GM23338 (cell line): ENCODE data around the gene NEIL3. TPM values are rescaled to one million over a fixed set of nuclear protein-coding genes. Genes with fewer than 3 reads are reported as not detected.

ENCODE experiments used
- ATAC-seq: fragments of 200-7000 bp; cut with Tn5 transposase; 3 replicates; pipeline ENCODE4 v1.9.1; 2020
- DNase-seq: peaks from one replicate; pipeline ENCODE4 v3.0.0-alpha.2; 2015; ENCODE audit warnings: low spot score
- H2AFZ ChIP-seq: fragments of 200-600 bp; sonication (generic); 2 replicates; pipeline ENCODE4 v1.8.0; 2016; ENCODE audit warnings: antibody characterized with exemption, mild to moderate bottlenecking, moderate library complexity
- H3F3A ChIP-seq: fragments of 200-600 bp; sonication (generic); replicated peaks from 2 replicates; pipeline ENCODE4 v1.8.0; 2017; ENCODE audit warnings: antibody characterized with exemption, mixed run types, low read depth
- H3K27ac ChIP-seq: fragments of 200-600 bp; sonication (generic); 2 replicates; pipeline ENCODE4 v1.6.1; 2016; ENCODE audit warnings: low read depth
- H3K27me3 ChIP-seq: fragments of 200-600 bp; sonication (generic); 2 replicates; pipeline ENCODE4 v1.8.0; 2016; ENCODE audit warnings: mild to moderate bottlenecking, mixed run types, moderate library complexity; ENCODE audit not compliant: insufficient read depth
- H3K36me3 ChIP-seq: fragments of 200-600 bp; sonication (generic); 2 replicates; pipeline ENCODE4 v1.8.0; 2016; ENCODE audit warnings: mild to moderate bottlenecking; ENCODE audit not compliant: insufficient read depth
- H3K4me1 ChIP-seq: fragments of 200-600 bp; sonication (generic); 2 replicates; pipeline ENCODE4 v1.8.0; 2016; ENCODE audit warnings: mild to moderate bottlenecking, moderate library complexity; ENCODE audit not compliant: insufficient read depth
- H3K4me2 ChIP-seq: fragments of 200-600 bp; sonication (generic); 2 replicates; pipeline ENCODE4 v1.7.1; 2017; ENCODE audit warnings: mixed run types
- H3K4me3 ChIP-seq: fragments of 200-600 bp; sonication (generic); 2 replicates; pipeline ENCODE4 v1.6.1; 2016; ENCODE audit warnings: mixed run types
- H3K79me2 ChIP-seq: fragments of 200-600 bp; sonication (generic); replicated peaks from 2 replicates; pipeline ENCODE4 v1.8.0; 2017; ENCODE audit warnings: mild to moderate bottlenecking; ENCODE audit not compliant: insufficient read depth
- H3K9me2 ChIP-seq: fragments of 200-600 bp; sonication (generic); 2 replicates; pipeline ENCODE4 v1.8.0; 2017; ENCODE audit not compliant: insufficient read depth
- H4K20me1 ChIP-seq: fragments of 200-600 bp; sonication (generic); replicated peaks from 2 replicates; pipeline ENCODE4 v1.8.0; 2017; ENCODE audit warnings: mild to moderate bottlenecking; ENCODE audit not compliant: insufficient read depth
- H3K27ac Mint-ChIP-seq: 2 replicates; pipeline ENCODE4 v1.8.0; 2020; ENCODE audit warnings: inconsistent platforms, mild to moderate bottlenecking, moderate library complexity, mixed read lengths
- H3K27me3 Mint-ChIP-seq: 3 replicates; pipeline ENCODE4 v1.8.0; 2022; ENCODE audit warnings: low read depth, mild to moderate bottlenecking, moderate library complexity, mixed read lengths, inconsistent platforms; ENCODE audit not compliant: insufficient read depth, poor library complexity
- H3K36me3 Mint-ChIP-seq: 3 replicates; pipeline ENCODE4 v1.8.0; 2021; ENCODE audit warnings: low read depth, mild to moderate bottlenecking, inconsistent platforms, moderate library complexity, mixed read lengths
- H3K4me1 Mint-ChIP-seq: 3 replicates; pipeline ENCODE4 v1.8.0; 2020; ENCODE audit warnings: mild to moderate bottlenecking, inconsistent platforms, mixed read lengths
- H3K4me3 Mint-ChIP-seq: 3 replicates; pipeline ENCODE4 v1.8.0; 2021; ENCODE audit warnings: moderate library complexity, mild to moderate bottlenecking, inconsistent platforms, mixed read lengths
- H3K9me3 Mint-ChIP-seq: 3 replicates; pipeline ENCODE4 v1.8.0; 2020; ENCODE audit warnings: moderate library complexity, mild to moderate bottlenecking, inconsistent platforms, mixed read lengths
- CREB1 ChIP-seq: fragments of 250-450 bp; sonication (Bioruptor Pico); IDR thresholded peaks from 2 replicates; pipeline ENCODE4 v1.5.0; 2020; ENCODE audit warnings: low read depth, mild to moderate bottlenecking, moderate library complexity
- CTCF ChIP-seq, 2 experiments: fragments of 200-600 bp in 1 of 2; sonication (generic) in 1 of 2; conservative IDR thresholded peaks; 2 replicates each; pipeline versions ENCODE4 v1.5.1 to v1.6.1; 2016 to 2017; ENCODE audit warnings: antibody characterized with exemption in 2 of 2, low read depth in 2 of 2, mild to moderate bottlenecking in 2 of 2, moderate library complexity in 1 of 2
- ETS1 ChIP-seq: IDR thresholded peaks from 2 replicates; pipeline ENCODE4 v1.6.1; 2016; ENCODE audit warnings: antibody characterized with exemption
- EZH2 ChIP-seq: fragments of 200-600 bp; sonication (generic); IDR thresholded peaks from one replicate; pipeline ENCODE4 v1.8.0; 2017; ENCODE audit warnings: antibody characterized with exemption, mild to moderate bottlenecking, low read depth; ENCODE audit not compliant: unreplicated experiment
- EZH2phosphoT487 ChIP-seq: fragments of 200-600 bp; sonication (generic); IDR thresholded peaks from one replicate; pipeline ENCODE4 v1.8.1; 2018; ENCODE audit warnings: antibody characterized with exemption; ENCODE audit not compliant: unreplicated experiment
- JUNB ChIP-seq: IDR thresholded peaks from one replicate; pipeline ENCODE4 v1.6.1; 2016; ENCODE audit warnings: antibody characterized with exemption; ENCODE audit not compliant: unreplicated experiment
- NANOG ChIP-seq: IDR thresholded peaks from 2 replicates; pipeline ENCODE4 v1.6.1; 2016; ENCODE audit warnings: antibody characterized with exemption, borderline replicate concordance
- POLR2AphosphoS5 ChIP-seq: IDR thresholded peaks from 2 replicates; pipeline ENCODE4 v1.6.1; 2016; ENCODE audit warnings: antibody characterized with exemption, low read depth
- REST ChIP-seq: IDR thresholded peaks from one replicate; pipeline ENCODE4 v1.6.1; 2018; ENCODE audit warnings: antibody characterized with exemption; ENCODE audit not compliant: unreplicated experiment
- STAT1 ChIP-seq: IDR thresholded peaks from one replicate; pipeline ENCODE4 v1.6.1; 2016; ENCODE audit warnings: antibody characterized with exemption; ENCODE audit not compliant: unreplicated experiment
- ZNF114 ChIP-seq: fragments of 250-450 bp; sonication (Bioruptor Pico); IDR thresholded peaks from 2 replicates; pipeline ENCODE4 v1.5.0; 2020; ENCODE audit warnings: mild to moderate bottlenecking, moderate library complexity
- ZNF331 ChIP-seq: fragments of 250-450 bp; sonication (Bioruptor Pico); IDR thresholded peaks from 2 replicates; pipeline ENCODE4 v1.5.0; 2020; ENCODE audit warnings: low read depth, mild to moderate bottlenecking, moderate library complexity
- ZNF462 ChIP-seq: fragments of 250-450 bp; sonication (Bioruptor Pico); IDR thresholded peaks from 2 replicates; pipeline ENCODE4 v1.5.0; 2020; ENCODE audit warnings: mild to moderate bottlenecking, moderate library complexity
- polyA plus RNA-seq: library from polyadenylated mRNA; unstranded; fragments of >200 nt; fragmentation: Nextera tagmentation; extraction: Ambion mirVana; gene quantifications from 2 replicates; pipeline ENCODE4 v1.2.1, GENCODE V29; 2016
- total RNA-seq: library from RNA; depleted of rRNA; stranded (reverse); fragments of >200 nt; shearing (Covaris generic); gene quantifications from 2 replicates; pipeline ENCODE4 v1.2.3, GENCODE V29; 2014

Gene NEIL3
- total and polyA plus RNA-seq, 2 experiments from 2014 or later: 11.8 to 15.4 TPM

GRCh38 chr4:177281351-177281909 is 28.2 kb upstream of the NEIL3 start:
- no peak for TF ChIP-seq NANOG
- no peak for TF ChIP-seq STAT1
- no peak for TF ChIP-seq POLR2AphosphoS5
- no peak for TF ChIP-seq EZH2phosphoT487
- no peak for TF ChIP-seq CREB1
- no peak for TF ChIP-seq ZNF462 (CRISPR knock-in tag)
- no peak for TF ChIP-seq JUNB
- no peak for TF ChIP-seq CTCF (conservative IDR thresholded peaks at IDR 0.05; ENCODE audit: low read depth in 2 of 2)
- no peak for TF ChIP-seq ZNF114 (CRISPR knock-in tag)
- TF ChIP-seq REST: no peak
- TF ChIP-seq EZH2: no peak
- no peak for TF ChIP-seq ETS1
- no peak for TF ChIP-seq ZNF331
- no peaks in the 10 kb centered on the region for H3K9me3 Mint-ChIP-seq
- Histone ChIP-seq H3F3A (no peaks in the 10 kb centered on the region), H3K4me3 (no peak overlapping the region), H3K79me2 (no peaks in the 10 kb centered on the region), H3K9me2 (no peaks in the 10 kb centered on the region), H2AFZ (no peak overlapping the region), H3K36me3 (no peaks in the 10 kb centered on the region), H3K27me3 (no peaks in the 10 kb centered on the region), H4K20me1 (no peaks in the 10 kb centered on the region), H3K4me2 (no peak overlapping the region), H3K4me1 (no peaks in the 10 kb centered on the region), H3K27ac (no peak overlapping the region)
- no peaks in the 10 kb centered on the region for H3K4me1 Mint-ChIP-seq
- DNase-seq: no peak
- no peaks in the 10 kb centered on the region for H3K27me3 Mint-ChIP-seq
- H3K4me3 Mint-ChIP-seq: no peak overlapping the region
- no peak overlapping the region for H3K27ac Mint-ChIP-seq
- no peaks in the 10 kb centered on the region for H3K36me3 Mint-ChIP-seq
- ATAC-seq: no peak
